Astrocyte (in vitro differentiated cells and primary cell): ENCODE results near the gene SLC29A2.

Experiments
- CTCF ChIP-seq: IDR thresholded peaks from 2 replicates; pipeline ENCODE4 v1.5.1; 2011; ENCODE audit warnings: low read depth, mild to moderate bottlenecking, inconsistent platforms, low read length, moderate library complexity; ENCODE audit not compliant: insufficient read depth
- EZH2 ChIP-seq: IDR thresholded peaks from 2 replicates; pipeline ENCODE4 v1.6.1; 2012; ENCODE audit warnings: mild to moderate bottlenecking, low read length, inconsistent platforms; ENCODE audit not compliant: insufficient read depth

GRCh38 chr11:66317322-66317722 is 54.2 kb downstream of the SLC29A2 start:
- TF ChIP-seq CTCF (no peak), EZH2 (no peak)
